ENCODE results near the gene MDM1.

MDM1 gene

GRCh38 chr12:68293347-68293746 lies 38.8 kb downstream of the MDM1 start:
- H3K4me3 ChIP-seq (ENCODE audit: low read depth, low read length): no peak overlapping the region
- CTCF ChIA-PET: no interaction called here
- no peaks in the 10 kb centered on the region for H3K9me3 ChIP-seq (ENCODE audit: control insufficient read depth, insufficient read depth, low read depth, low read length)
- POLR2A ChIA-PET: no interaction called here
- no peak for TF ChIP-seq TSHZ1 (tag by site-specific recombination; IDR thresholded peaks at IDR 0.05; ENCODE audit: borderline replicate concordance)
- peaks cover 0 to 13% of the 10 kb centered on the region in 2 experiments; a peak in 2 of 3 replicates for H3K36me3 ChIP-seq (ENCODE audit: control insufficient read depth in 2 of 2, insufficient read depth in 1 of 2, low read length in 2 of 2)
- no peak overlapping the region for H3K27ac ChIP-seq (ENCODE audit: extremely low read depth, low read depth, low read length)
- H3K4me1 ChIP-seq (ENCODE audit: control insufficient read depth, insufficient read depth, low read length): peaks cover 5% of the 10 kb centered on the region; the same call in 1 of the 2 replicates

- H3K4me1 ChIP-seq (ENCODE audit: control insufficient read depth, insufficient read depth, low read length): peaks cover 5% of the 10 kb centered on the region; the same call in 1 of the 2 replicates
- peaks cover 0 to 8% of the 10 kb centered on the region in 2 experiments; a peak in 2 of 3 replicates for H3K36me3 ChIP-seq (ENCODE audit: control insufficient read depth in 2 of 2, insufficient read depth in 1 of 2, low read length in 2 of 2)
- no peaks in the 10 kb centered on the region for H3K9me3 ChIP-seq (ENCODE audit: control insufficient read depth, insufficient read depth, low read depth, low read length)
- H3K4me3 ChIP-seq (ENCODE audit: low read depth, low read length): no peak overlapping the region
- ChIA-PET POLR2A (no interaction called here), CTCF (no interaction called here)
- no peak overlapping the region for H3K27ac ChIP-seq (ENCODE audit: extremely low read depth, low read depth, low read length)
- TF ChIP-seq GLIS2 (tag by site-specific recombination; IDR thresholded peaks at IDR 0.05) (no peak), PRDM6 (tag by site-specific recombination; IDR thresholded peaks at IDR 0.05) (no peak), MYNN (tag by site-specific recombination; IDR thresholded peaks at IDR 0.05; ENCODE audit: borderline replicate concordance) (no peak), ZNF624 (tag by site-specific recombination; IDR thresholded peaks at IDR 0.05) (no peak), PRDM1 (tag by site-specific recombination; IDR thresholded peaks at IDR 0.05) (no peak), AEBP2 (tag by site-specific recombination; IDR thresholded peaks at IDR 0.05; ENCODE audit: borderline replicate concordance) (no peak)
These were observed 39.8 kb downstream of the MDM1 start for GRCh38 chr12:68292151-68292943.

GRCh38 chr12:68291396-68292036 lies 40.6 kb downstream of the MDM1 start:
- no peak overlapping the region for H3K27ac ChIP-seq (ENCODE audit: extremely low read depth, low read depth, low read length)
- H3K4me3 ChIP-seq (ENCODE audit: low read depth, low read length): no peak overlapping the region
- peaks cover 0 to 8% of the 10 kb centered on the region in 2 experiments; a peak in 2 of 3 replicates for H3K36me3 ChIP-seq (ENCODE audit: control insufficient read depth in 2 of 2, insufficient read depth in 1 of 2, low read length in 2 of 2)
- H3K9me3 ChIP-seq (ENCODE audit: control insufficient read depth, insufficient read depth, low read depth, low read length): no peaks in the 10 kb centered on the region
- CTCF ChIA-PET: interaction anchor here (1.6 kb wide), 1 partner anchor 24 kb away, joined by 4 read pairs; no protein-coding TSS in a partner anchor
- POLR2A ChIA-PET: no interaction called here
- H3K4me1 ChIP-seq (ENCODE audit: control insufficient read depth, insufficient read depth, low read length): peaks cover 5% of the 10 kb centered on the region; the same call in 1 of the 2 replicates
- TF ChIP-seq KLF7 (tag by site-specific recombination; IDR thresholded peaks at IDR 0.05; ENCODE audit: borderline replicate concordance) (no peak), ZNF776 (tag by site-specific recombination; IDR thresholded peaks at IDR 0.05; ENCODE audit: borderline replicate concordance) (no peak), ZNF560 (tag by site-specific recombination; IDR thresholded peaks at IDR 0.05; ENCODE audit: borderline replicate concordance) (no peak), CTCF (tag by site-specific recombination; IDR thresholded peaks at IDR 0.05) (no peak), ZSCAN30 (tag by site-specific recombination; IDR thresholded peaks at IDR 0.05) (no peak), ZNF184 (tag by site-specific recombination; IDR thresholded peaks at IDR 0.05) (no peak), PRDM1 (tag by site-specific recombination; IDR thresholded peaks at IDR 0.05) (no peak), PATZ1 (tag by site-specific recombination; IDR thresholded peaks at IDR 0.05) (no peak), HIC1 (tag by site-specific recombination; IDR thresholded peaks at IDR 0.05) (no peak)

All from HEK293 (cell line).